ENCODE results near the gene MDH2.

MDH2 gene

GRCh38 chr7:76074306-76074971 lies 26.5 kb downstream of the MDH2 start:
- no peak for TF ChIP-seq EZH2phosphoT487 (IDR thresholded peaks at IDR 0.05; ENCODE audit: borderline replicate concordance)
- TF ChIP-seq CTCF (conservative IDR thresholded peaks at IDR 0.05; ENCODE audit: low read length): no peak
- Histone ChIP-seq H3K27me3 (ENCODE audit: insufficient read depth, low read length, poor library complexity, severe bottlenecking) (no peaks in the 10 kb centered on the region), H2AFZ (ENCODE audit: low read length) (no peak overlapping the region), H3F3A (ENCODE audit: low read depth) (no peaks in the 10 kb centered on the region), H3K36me3 (ENCODE audit: insufficient read depth, low read length) (no peaks in the 10 kb centered on the region), H3K9ac (ENCODE audit: low read depth, low read length, poor library complexity, severe bottlenecking) (no peak overlapping the region), H3K4me3 (ENCODE audit: low read length, poor library complexity, severe bottlenecking) (no peak overlapping the region), H3K9me3 (ENCODE audit: insufficient read depth, low read depth, low read length) (no peaks in the 10 kb centered on the region), H3K4me1 (ENCODE audit: insufficient read depth, low read length, poor library complexity, severe bottlenecking) (no peaks in the 10 kb centered on the region), H3K9me2 (replicated peaks; ENCODE audit: low read depth, low read length) (no peaks in the 10 kb centered on the region), H3K79me2 (ENCODE audit: insufficient read depth, low read length) (no peaks in the 10 kb centered on the region), H3K4me2 (ENCODE audit: low read depth, low read length, poor library complexity, severe bottlenecking) (no peak overlapping the region), H4K20me1 (ENCODE audit: insufficient read depth, low read length, poor library complexity, severe bottlenecking) (no peaks in the 10 kb centered on the region)

GRCh38 chr7:76074972-76075370 lies 27.1 kb downstream of the MDH2 start:
- no peak overlapping the region for H3K4me2 ChIP-seq (ENCODE audit: low read depth, low read length, poor library complexity, severe bottlenecking)
- no peak overlapping the region for H2AFZ ChIP-seq (ENCODE audit: low read length)
- H4K20me1 ChIP-seq (ENCODE audit: insufficient read depth, low read length, poor library complexity, severe bottlenecking): no peaks in the 10 kb centered on the region
- no peaks in the 10 kb centered on the region for H3K27me3 ChIP-seq (ENCODE audit: insufficient read depth, low read length, poor library complexity, severe bottlenecking)
- H3K9me3 ChIP-seq (ENCODE audit: insufficient read depth, low read depth, low read length): no peaks in the 10 kb centered on the region
- no peaks in the 10 kb centered on the region for H3K4me1 ChIP-seq (ENCODE audit: insufficient read depth, low read length, poor library complexity, severe bottlenecking)
- H3K9me2 ChIP-seq (replicated peaks; ENCODE audit: low read depth, low read length): no peaks in the 10 kb centered on the region
- no peak overlapping the region for H3K4me3 ChIP-seq (ENCODE audit: low read length, poor library complexity, severe bottlenecking)
- no peaks in the 10 kb centered on the region for H3K36me3 ChIP-seq (ENCODE audit: insufficient read depth, low read length)
- TF ChIP-seq EZH2phosphoT487 (IDR thresholded peaks at IDR 0.05; ENCODE audit: borderline replicate concordance): no peak
- no peak for TF ChIP-seq CTCF (conservative IDR thresholded peaks at IDR 0.05; ENCODE audit: low read length)
- no peaks in the 10 kb centered on the region for H3K79me2 ChIP-seq (ENCODE audit: insufficient read depth, low read length)
- no peaks in the 10 kb centered on the region for H3F3A ChIP-seq (ENCODE audit: low read depth)
- no peak overlapping the region for H3K9ac ChIP-seq (ENCODE audit: low read depth, low read length, poor library complexity, severe bottlenecking)

- no peaks in the 10 kb centered on the region for H3K79me2 ChIP-seq (ENCODE audit: insufficient read depth, low read length)
- no peak overlapping the region for H3K4me2 ChIP-seq (ENCODE audit: low read depth, low read length, poor library complexity, severe bottlenecking)
- H3K27me3 ChIP-seq (ENCODE audit: insufficient read depth, low read length, poor library complexity, severe bottlenecking): no peaks in the 10 kb centered on the region
- no peaks in the 10 kb centered on the region for H3K4me1 ChIP-seq (ENCODE audit: insufficient read depth, low read length, poor library complexity, severe bottlenecking)
- H4K20me1 ChIP-seq (ENCODE audit: insufficient read depth, low read length, poor library complexity, severe bottlenecking): no peaks in the 10 kb centered on the region
- no peaks in the 10 kb centered on the region for H3F3A ChIP-seq (ENCODE audit: low read depth)
- H3K9me2 ChIP-seq (replicated peaks; ENCODE audit: low read depth, low read length): no peaks in the 10 kb centered on the region
- no peaks in the 10 kb centered on the region for H3K36me3 ChIP-seq (ENCODE audit: insufficient read depth, low read length)
- no peak overlapping the region for H3K9ac ChIP-seq (ENCODE audit: low read depth, low read length, poor library complexity, severe bottlenecking)
- H3K9me3 ChIP-seq (ENCODE audit: insufficient read depth, low read depth, low read length): no peaks in the 10 kb centered on the region
- TF ChIP-seq CTCF (conservative IDR thresholded peaks at IDR 0.05; ENCODE audit: low read length) (no peak), EZH2phosphoT487 (IDR thresholded peaks at IDR 0.05; ENCODE audit: borderline replicate concordance) (no peak)
- no peak overlapping the region for H2AFZ ChIP-seq (ENCODE audit: low read length)
- no peak overlapping the region for H3K4me3 ChIP-seq (ENCODE audit: low read length, poor library complexity, severe bottlenecking)
Observed at GRCh38 chr7:76076995-76077394, 29.1 kb downstream of the MDH2 start.

All from Loucy (cell line).